Measurements from ENCODE around the gene MINDY3.

The MINDY3 gene

GRCh38 chr10:15787426-15787825, 72.9 kb downstream of the MINDY3 start:
- TF ChIP-seq CTCF (IDR thresholded peaks at IDR 0.05; ENCODE audit: low read depth, low read length): no peak
- in situ Hi-C loops (cut with HindIII; ENCODE audit: low sequenced_read_pairs): no loop called here
- no peak for DNase-seq (ENCODE audit: low read depth, low spot score)
- no peak overlapping the region for H3K4me3 ChIP-seq (ENCODE audit: low read depth, low read length)

GRCh38 chr10:15784662-15785300, 75.5 kb downstream of the MINDY3 start:
- TF ChIP-seq CTCF (IDR thresholded peaks at IDR 0.05; ENCODE audit: low read depth, low read length): no peak
- H3K4me3 ChIP-seq (ENCODE audit: low read depth, low read length): no peak overlapping the region
- in situ Hi-C loops (cut with HindIII; ENCODE audit: low sequenced_read_pairs): no loop called here
- no peak for DNase-seq (ENCODE audit: low read depth, low spot score)

- no peak overlapping the region for H3K4me3 ChIP-seq (ENCODE audit: low read depth, low read length)
- in situ Hi-C loops (cut with HindIII; ENCODE audit: low sequenced_read_pairs): no loop called here
- TF ChIP-seq CTCF (IDR thresholded peaks at IDR 0.05; ENCODE audit: low read depth, low read length): no peak
- DNase-seq (ENCODE audit: low read depth, low spot score): no peak
These were observed 76.2 kb downstream of the MINDY3 start for GRCh38 chr10:15783941-15784636.

DNA sequence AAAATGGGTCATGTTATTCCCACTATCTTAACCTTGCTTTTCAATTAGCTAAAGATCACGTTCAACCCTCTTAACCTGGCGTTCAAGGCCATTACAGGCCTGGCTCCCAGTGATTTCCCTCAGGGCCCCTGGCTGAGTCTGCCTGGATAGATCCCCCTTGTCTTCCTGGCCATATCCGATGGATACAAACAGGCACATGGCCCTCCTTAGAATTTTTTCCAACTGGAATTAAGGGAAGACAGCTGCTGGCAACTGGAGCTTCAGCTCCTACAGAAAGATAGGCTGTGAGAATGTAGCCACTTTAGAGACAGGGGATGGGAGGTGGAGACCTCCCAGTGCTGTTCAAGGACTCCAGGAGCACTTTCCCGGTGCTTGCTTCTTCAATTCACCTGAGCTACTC, 77.5 kb downstream of the MINDY3 start:
- H3K4me3 ChIP-seq (ENCODE audit: low read depth, low read length): no peak overlapping the region
- in situ Hi-C loops (cut with HindIII; ENCODE audit: low sequenced_read_pairs): no loop called here
- no peak for TF ChIP-seq CTCF (IDR thresholded peaks at IDR 0.05; ENCODE audit: low read depth, low read length)
- no peak for DNase-seq (ENCODE audit: low read depth, low spot score)

- no peak for TF ChIP-seq CTCF (IDR thresholded peaks at IDR 0.05; ENCODE audit: low read depth, low read length)
- in situ Hi-C loops (cut with HindIII; ENCODE audit: low sequenced_read_pairs): no loop called here
- H3K4me3 ChIP-seq (ENCODE audit: low read depth, low read length): no peak overlapping the region
- no peak for DNase-seq (ENCODE audit: low read depth, low spot score)
These were observed 78.8 kb downstream of the MINDY3 start for GRCh38 chr10:15781381-15781960.

GRCh38 chr10:15780353-15781135, 79.8 kb downstream of the MINDY3 start:
- DNase-seq (ENCODE audit: low read depth, low spot score): no peak
- TF ChIP-seq CTCF (IDR thresholded peaks at IDR 0.05; ENCODE audit: low read depth, low read length): no peak
- H3K4me3 ChIP-seq (ENCODE audit: low read depth, low read length): no peak overlapping the region
- in situ Hi-C loops (cut with HindIII; ENCODE audit: low sequenced_read_pairs): no loop called here
